Gastrocnemius medialis (tissue), 4 donors: ENCODE data around the gene DSN1. TPM values are rescaled to one million over a fixed set of nuclear protein-coding genes. Genes with fewer than 3 reads are reported as not detected.

Experiments used
- ATAC-seq, 2 donors: fragments of 150-250 bp; one replicate each; pipeline ENCODE4 v1.9.1; 2016
- DNase-seq, 2 donors: peaks; one replicate each; pipeline ENCODE4 v3.0.0-alpha.2; 2019
- H3K27ac ChIP-seq, 4 donors: fragments of 200-600 bp; sonication (generic); 1 replicate in 1 of 4; 2 replicates in 3 of 4; pipeline ENCODE4 v1.5.1; 2016 to 2018; ENCODE audit warnings: mild to moderate bottlenecking in 2 of 4, moderate library complexity in 1 of 4
- H3K27me3 ChIP-seq, 3 donors: fragments of 200-600 bp; sonication (generic) in 2 of 3; 1 replicate in 1 of 3; 2 replicates in 2 of 3; pipeline versions ENCODE4 v1.5.1 to v1.6.0; 2016 to 2019; ENCODE audit warnings: mild to moderate bottlenecking in 1 of 3, moderate library complexity in 1 of 3
- H3K36me3 ChIP-seq, 2 donors: fragments of 200-600 bp; sonication (generic) in 1 of 2; one replicate each; pipeline ENCODE4 v1.5.1; 2017 to 2018
- H3K4me1 ChIP-seq, 2 donors: fragments of 200-600 bp; sonication (generic) in 1 of 2; one replicate each; pipeline ENCODE4 v1.5.1; 2016 to 2017; ENCODE audit warnings: mild to moderate bottlenecking in 2 of 2
- H3K4me3 ChIP-seq, 4 donors: fragments of 200-600 bp; sonication (generic) in 3 of 4; 1 replicate in 1 of 4; 2 replicates in 3 of 4; pipeline ENCODE4 v1.5.1; 2016 to 2019; ENCODE audit warnings: mild to moderate bottlenecking in 2 of 4
- H3K9me3 ChIP-seq, 3 donors: fragments of 200-600 bp; sonication (generic) in 2 of 3; 1 replicate in 1 of 3; 2 replicates in 2 of 3; pipeline ENCODE4 v1.5.1; 2016 to 2019
- POLR2A ChIP-seq, 2 donors: fragments of 450-650 bp; IDR thresholded peaks; one replicate each; pipeline ENCODE4 v1.6.1; 2017; ENCODE audit warnings: antibody characterized with exemption in 2 of 2, mild to moderate bottlenecking in 2 of 2, moderate library complexity in 2 of 2
- in situ Hi-C, 4 donors: fragments of 200-750 bp; cut with MboI; loops; one replicate each; pipeline versions ENCODE4 v1.15.0 to v1.8.0; 2017; ENCODE audit warnings: low sequenced_read_pairs in 4 of 4
- intact Hi-C: fragments of 100-400 bp; cut with DNase I; formaldehyde crosslinking; loops from one replicate; pipeline ENCODE4 v1.15.1; 2023; ENCODE audit warnings: low total_unique reads
- total RNA-seq, 4 donors: library from RNA; depleted of rRNA; stranded (reverse); fragments of >200 nt; gene quantifications; one replicate each; pipeline versions ENCODE4 v1.1.0 to v1.2.3, GENCODE V29; 2016
- TF ChIP-seq, protein P1 (sequence below), 5 experiments: fragments of 450-650 bp in 3 of 5; fragments of 200-600 bp in 2 of 5; sonication (generic) in 2 of 5; IDR thresholded peaks in 4 of 5; conservative IDR thresholded peaks in 1 of 5; 1 replicate in 4 of 5; 2 replicates in 1 of 5; pipeline ENCODE4 v1.5.1; 2016 to 2019; ENCODE audit warnings: antibody characterized with exemption in 5 of 5, mild to moderate bottlenecking in 3 of 5, moderate library complexity in 3 of 5

DSN1 gene, protein sequence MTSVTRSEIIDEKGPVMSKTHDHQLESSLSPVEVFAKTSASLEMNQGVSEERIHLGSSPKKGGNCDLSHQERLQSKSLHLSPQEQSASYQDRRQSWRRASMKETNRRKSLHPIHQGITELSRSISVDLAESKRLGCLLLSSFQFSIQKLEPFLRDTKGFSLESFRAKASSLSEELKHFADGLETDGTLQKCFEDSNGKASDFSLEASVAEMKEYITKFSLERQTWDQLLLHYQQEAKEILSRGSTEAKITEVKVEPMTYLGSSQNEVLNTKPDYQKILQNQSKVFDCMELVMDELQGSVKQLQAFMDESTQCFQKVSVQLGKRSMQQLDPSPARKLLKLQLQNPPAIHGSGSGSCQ
- total RNA-seq: 1 to 10 TPM; 3.2 to 6.3 (median 5.2) TPM

DNA sequence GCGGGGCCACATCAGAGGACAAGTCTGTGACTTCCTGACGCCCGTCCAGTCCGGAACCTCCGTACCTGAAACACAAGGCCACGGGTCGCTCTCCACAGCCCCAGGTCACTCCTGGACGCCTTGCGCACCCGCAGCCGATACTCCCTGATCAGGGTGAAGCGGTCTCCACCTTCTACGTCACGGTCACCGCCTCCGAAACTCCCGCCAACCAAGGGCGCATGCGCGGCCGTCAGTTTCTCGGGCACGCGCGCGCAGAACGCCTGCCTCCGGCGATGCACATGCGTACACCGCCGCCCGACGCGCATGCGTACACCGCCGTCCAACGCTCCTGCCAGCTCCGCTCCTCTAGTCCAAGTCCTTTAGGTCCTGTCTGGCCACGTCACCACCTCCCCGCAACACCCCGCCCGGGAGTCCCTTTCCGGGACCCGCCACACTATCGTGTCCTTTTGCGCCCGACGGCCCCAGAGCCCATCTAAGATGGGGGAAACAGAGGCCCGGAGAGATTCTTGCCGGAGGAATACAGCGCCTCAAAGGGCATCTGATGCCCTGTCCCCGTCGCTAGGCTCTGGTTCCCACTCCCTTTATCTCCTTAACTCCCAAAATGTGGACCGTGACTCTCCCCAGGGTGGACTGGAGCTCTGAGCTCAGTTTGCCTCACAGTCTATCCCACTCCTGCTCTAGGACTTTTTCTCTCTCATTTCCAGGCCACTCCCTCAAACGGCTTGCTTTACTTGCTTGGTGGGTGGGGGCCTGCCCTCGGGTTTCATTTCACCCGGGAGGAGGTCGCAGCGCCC, at the start of gene DSN1:
DSN1 (minus strand) TSS at position 167 of the 794 bp plus-strand sequence. CDS start 2,305 bp downstream, outside the sequence.
- in situ Hi-C loops: no loop called here

DNA sequence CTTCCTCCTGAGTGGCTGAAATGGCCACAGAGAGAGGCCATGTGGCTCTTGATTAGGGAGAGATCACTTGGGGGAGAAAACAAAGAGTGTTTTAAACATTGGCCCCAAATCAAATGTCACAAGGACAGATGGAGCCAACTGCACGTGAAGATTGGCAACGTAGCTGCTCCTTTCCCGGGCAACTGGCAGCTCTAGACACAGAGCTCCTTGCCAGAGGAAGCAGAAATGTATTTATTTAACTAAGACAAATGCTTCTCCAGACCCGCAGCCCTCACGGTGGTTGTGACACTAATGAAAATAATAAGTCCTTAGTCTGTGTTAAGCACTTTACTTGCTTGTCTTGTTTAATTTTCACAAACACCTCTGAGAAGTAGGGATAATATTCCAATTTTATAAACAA, 49.6 kb upstream of the DSN1 start:
- DNase-seq: no peak
- in situ Hi-C loops: no loop called here
- Histone ChIP-seq H3K36me3 (no peaks in the 10 kb centered on the region), H3K4me1 (peaks cover under 1 to 12% of the 10 kb centered on the region in 2 donors), H3K27ac (no peak overlapping the region), H3K27me3 (no peaks in the 10 kb centered on the region), H3K9me3 (no peaks in the 10 kb centered on the region), H3K4me3 (no peak overlapping the region)
- TF ChIP-seq POLR2A (IDR thresholded peaks at IDR 0.05): no peak
- TF ChIP-seq, protein P1, sequence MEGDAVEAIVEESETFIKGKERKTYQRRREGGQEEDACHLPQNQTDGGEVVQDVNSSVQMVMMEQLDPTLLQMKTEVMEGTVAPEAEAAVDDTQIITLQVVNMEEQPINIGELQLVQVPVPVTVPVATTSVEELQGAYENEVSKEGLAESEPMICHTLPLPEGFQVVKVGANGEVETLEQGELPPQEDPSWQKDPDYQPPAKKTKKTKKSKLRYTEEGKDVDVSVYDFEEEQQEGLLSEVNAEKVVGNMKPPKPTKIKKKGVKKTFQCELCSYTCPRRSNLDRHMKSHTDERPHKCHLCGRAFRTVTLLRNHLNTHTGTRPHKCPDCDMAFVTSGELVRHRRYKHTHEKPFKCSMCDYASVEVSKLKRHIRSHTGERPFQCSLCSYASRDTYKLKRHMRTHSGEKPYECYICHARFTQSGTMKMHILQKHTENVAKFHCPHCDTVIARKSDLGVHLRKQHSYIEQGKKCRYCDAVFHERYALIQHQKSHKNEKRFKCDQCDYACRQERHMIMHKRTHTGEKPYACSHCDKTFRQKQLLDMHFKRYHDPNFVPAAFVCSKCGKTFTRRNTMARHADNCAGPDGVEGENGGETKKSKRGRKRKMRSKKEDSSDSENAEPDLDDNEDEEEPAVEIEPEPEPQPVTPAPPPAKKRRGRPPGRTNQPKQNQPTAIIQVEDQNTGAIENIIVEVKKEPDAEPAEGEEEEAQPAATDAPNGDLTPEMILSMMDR (IDR thresholded peaks at IDR 0.05 in 4 of 5, conservative IDR thresholded peaks at IDR 0.05 in 1 of 5): no peak
- ATAC-seq: no peak
- intact Hi-C loops: no loop called here

More for the DNA sequence above, at the start of gene DSN1:
- TF ChIP-seq POLR2A (IDR thresholded peaks at IDR 0.05): peak; percentile 50 to 52
- TF ChIP-seq, protein P1 (IDR thresholded peaks at IDR 0.05 in 4 of 5, conservative IDR thresholded peaks at IDR 0.05 in 1 of 5): no peak
- Histone ChIP-seq H3K4me1 (peaks cover 8 to 12% of the 10 kb centered on the region in 2 donors), H3K27ac (peak within 1 kb of the TSS; percentile 88 to 95 (median 91)), H3K36me3 (no peaks in the 10 kb centered on the region), H3K9me3 (no peaks in the 10 kb centered on the region), H3K4me3 (peak within 1 kb of the TSS; percentile 82 to 91 (median 84)), H3K27me3 (no peaks in the 10 kb centered on the region)
- ATAC-seq: peak; percentile 94 to 96
- intact Hi-C loops: loop anchor here (1.0 kb wide), 1 partner anchor 27 kb away; the partner anchor contains the start of gene NDRG3
- DNase-seq: peak; percentile 93 to 97

DNA sequence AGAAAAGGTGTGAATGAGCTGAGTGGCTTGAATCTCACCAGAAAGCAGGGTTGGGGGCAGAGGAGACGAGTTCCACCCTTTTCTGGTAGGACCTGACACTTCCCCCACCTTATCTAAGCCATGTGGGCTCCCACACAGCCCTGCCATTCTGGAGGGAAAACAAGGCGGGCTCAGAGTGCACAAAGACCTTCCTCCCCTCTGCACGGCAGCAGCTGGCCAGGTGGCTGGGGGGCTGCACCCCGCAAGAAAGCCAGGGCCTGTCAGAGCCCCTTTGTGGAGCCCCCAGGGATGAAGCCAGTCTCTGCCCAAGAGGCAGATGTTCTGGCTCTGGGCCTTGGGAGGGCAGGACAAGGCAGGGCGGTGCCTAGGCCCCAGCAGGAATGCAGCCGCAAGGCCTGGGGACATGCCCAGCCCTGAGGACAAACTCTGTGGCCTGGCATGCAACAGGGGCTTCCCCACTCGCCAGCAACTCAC, 48.4 kb upstream of the DSN1 start:
- ATAC-seq (no peak), DNase-seq (no peak)
- Histone ChIP-seq H3K36me3 (no peaks in the 10 kb centered on the region), H3K27ac (no peak overlapping the region), H3K4me3 (no peak overlapping the region), H3K27me3 (no peaks in the 10 kb centered on the region), H3K4me1 (peaks cover 0 to 7% of the 10 kb centered on the region in 2 donors), H3K9me3 (no peaks in the 10 kb centered on the region)
- intact Hi-C loops: no loop called here
- in situ Hi-C loops: no loop called here
- TF ChIP-seq POLR2A (IDR thresholded peaks at IDR 0.05): no peak
- TF ChIP-seq, protein P1 (IDR thresholded peaks at IDR 0.05 in 4 of 5, conservative IDR thresholded peaks at IDR 0.05 in 1 of 5): no peak

DNA sequence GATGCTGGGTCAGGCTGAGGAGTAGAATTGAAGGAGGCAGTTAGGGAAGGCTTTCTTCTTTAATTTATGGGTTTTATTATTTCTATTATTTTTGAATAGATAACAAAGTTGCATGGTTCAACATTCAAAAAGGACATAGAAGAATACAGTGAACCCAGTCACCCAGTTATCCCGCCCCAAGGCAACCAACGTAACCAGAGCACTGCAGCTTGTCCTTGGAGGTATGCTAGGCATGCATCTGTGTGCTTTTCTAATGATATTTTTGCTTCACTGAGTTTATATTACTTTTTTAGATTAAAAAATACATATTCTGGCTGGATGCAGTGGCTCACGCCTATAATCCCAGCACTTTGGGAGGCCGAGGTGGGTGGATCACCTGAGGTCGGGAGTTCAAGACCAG, 47.4 kb upstream of the DSN1 start:
- Histone ChIP-seq H3K36me3 (no peaks in the 10 kb centered on the region), H3K9me3 (no peaks in the 10 kb centered on the region), H3K27ac (no peak overlapping the region), H3K4me1 (peaks cover 0 to 7% of the 10 kb centered on the region in 2 donors), H3K4me3 (no peak overlapping the region), H3K27me3 (no peaks in the 10 kb centered on the region)
- ATAC-seq (no peak), DNase-seq (no peak)
- TF ChIP-seq, protein P1 (IDR thresholded peaks at IDR 0.05 in 4 of 5, conservative IDR thresholded peaks at IDR 0.05 in 1 of 5): no peak
- TF ChIP-seq POLR2A (IDR thresholded peaks at IDR 0.05): no peak
- intact Hi-C loops (no loop called here), in situ Hi-C loops (no loop called here)
